T-helper 1 cell treated with Interleukin-12 subunit alpha and Interleukin-12 subunit beta and Interleukin-4 antibody, amounts not matched to agents 30 ng/mL and 1 ng/mL, for 36 hours (primary cell): ENCODE measurements around the gene FAHD1. TPM values are rescaled to one million over a fixed set of nuclear protein-coding genes. Genes with fewer than 3 reads are reported as not detected.
"Not testable (repeated sequence)": the region's sequence is repeated elsewhere in the genome, so short reads cannot be mapped to it uniquely, and the experiment has no call there.

Source experiments
- intact Hi-C: fragments of 100-400 bp; cut with micrococcal nuclease; formaldehyde crosslinking; loops from one replicate; pipeline ENCODE4 v1.15.1; 2024
- total RNA-seq: library from RNA; stranded (reverse); gene quantifications from 2 replicates; pipeline ENCODE4 v1.2.3, GENCODE V29; 2022

Gene FAHD1
- total RNA-seq, 1 donor from 2014 or later, result 10.1 TPM

DNA sequence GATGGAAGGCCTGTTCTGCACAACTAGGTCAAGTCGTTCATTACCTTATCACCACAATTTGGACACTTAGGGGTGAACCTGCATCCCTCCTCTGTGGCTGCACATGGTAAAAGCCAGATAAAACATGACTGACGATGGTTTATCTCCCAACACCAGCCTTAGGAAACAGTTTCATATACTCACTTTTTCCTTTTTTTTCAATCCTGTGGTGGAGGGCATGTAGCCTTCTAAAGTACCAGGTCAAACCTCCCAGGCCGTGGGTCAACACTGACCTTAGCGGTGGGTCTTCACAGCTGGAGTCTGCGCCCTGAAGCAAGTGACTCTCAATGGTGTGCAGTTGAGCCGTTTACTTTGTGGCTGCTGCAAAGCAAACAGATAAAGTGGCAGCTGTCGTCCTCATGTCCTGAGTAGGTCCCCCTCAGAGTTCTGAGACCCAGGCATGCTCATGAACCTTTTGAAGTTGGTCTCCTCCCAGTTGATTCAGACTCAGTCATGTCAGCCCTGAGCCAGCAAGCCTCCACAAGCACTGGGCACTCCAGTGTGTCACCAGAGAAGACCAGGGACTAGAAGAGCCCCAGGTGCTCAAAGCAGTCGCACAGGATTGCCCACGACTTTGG is 5.9 kb downstream of the FAHD1 start:
- intact Hi-C loops, result no loop called here

DNA sequence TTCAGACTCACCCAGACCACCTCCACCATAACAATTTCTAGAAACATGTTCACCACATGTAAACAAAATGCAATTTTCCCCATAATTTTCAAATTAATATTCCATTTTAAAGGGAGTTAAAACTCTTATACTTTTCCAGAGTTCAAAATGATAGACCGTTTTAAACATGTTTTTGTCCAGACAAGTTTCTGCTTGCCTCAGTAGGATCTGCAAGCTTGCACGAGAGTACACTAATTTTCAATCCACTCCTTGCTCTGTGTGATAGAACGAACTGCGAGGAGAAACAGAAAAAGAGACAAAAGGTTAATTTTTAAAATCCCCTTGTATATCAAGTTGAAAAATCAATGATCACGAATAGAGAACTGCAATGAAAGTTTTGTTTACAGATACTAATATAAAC is 7.1 kb downstream of the FAHD1 start:
- intact Hi-C loops, result no loop called here

DNA sequence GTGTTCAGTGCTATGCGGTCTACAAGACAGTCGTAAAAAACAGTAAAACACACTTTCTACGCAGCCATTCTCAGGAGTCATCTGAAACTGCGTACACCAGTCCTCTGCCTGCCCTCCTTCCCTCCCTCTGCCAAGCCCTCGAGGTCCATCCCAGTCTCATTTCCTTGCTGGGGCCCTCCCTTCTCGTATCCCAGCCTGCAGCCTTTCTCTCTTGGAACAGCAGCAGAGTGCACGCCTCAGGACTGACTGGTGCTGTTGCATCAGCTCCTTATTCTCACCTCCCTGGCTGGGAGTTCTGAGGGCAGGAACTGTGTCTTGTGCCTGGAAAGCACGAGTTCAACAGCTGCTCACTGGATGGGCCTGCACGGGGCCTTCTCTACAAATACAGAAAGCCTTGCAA is 12.5 kb downstream of the FAHD1 start:
- intact Hi-C loops, result no loop called here

DNA sequence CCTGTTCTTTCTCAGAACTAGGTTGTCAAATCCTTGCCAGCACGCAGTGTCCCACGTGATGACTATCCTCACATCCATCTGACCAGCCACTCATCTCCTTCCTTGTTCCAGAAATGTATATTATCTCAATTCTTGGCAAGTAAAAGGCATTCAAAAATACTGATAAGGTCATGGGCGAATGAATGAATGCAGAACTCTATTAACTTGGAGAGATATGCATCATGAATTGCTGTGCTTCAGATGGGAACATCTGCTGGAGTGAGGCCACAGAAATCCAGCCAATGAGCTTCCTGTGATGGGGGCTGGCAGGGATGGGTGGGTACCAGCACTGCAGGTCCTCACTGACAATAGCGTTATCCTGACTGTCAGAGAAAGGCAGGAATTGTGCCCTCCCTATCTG is 19.0 kb downstream of the FAHD1 start:
- intact Hi-C loops, result no loop called here

DNA sequence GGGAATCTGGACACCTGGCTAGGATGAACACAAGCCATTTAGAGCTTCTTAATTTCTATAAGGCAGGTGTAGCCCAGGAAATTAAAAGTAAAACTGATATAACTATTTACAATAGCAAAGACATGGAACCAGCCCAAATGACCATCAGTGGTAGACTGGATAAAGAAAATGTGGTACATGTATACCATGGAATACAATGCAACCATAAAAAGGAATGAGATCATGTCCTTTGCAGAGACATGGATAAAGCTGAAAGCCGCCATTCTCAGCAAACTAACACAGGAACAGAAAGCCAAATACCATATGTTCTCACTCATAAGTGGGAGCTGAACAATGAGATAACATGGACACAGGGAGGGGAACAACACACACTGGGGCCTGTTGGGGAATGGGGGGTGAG is 19.4 kb downstream of the FAHD1 start:
- intact Hi-C loops, result no loop called here

DNA sequence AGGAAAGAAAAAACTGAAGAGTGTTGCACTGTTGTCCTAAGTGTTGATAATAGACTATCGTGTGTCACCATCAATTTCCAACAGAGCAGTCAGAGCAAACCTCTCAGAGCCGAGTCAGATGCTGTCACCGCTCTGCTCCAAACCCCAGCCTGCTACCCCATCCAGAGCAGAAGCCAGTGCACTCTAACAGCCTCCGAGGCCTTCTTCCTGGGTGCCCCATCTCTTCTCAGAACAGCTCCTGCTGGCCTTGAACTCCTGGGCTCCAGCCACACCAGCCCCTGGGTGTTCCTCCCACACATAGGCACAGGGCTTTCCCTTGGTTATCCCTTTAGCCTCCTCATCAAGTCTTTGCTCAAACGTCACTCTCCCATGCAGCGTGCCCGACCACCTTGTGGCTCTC is 24.0 kb downstream of the FAHD1 start:
- intact Hi-C loops, result no loop called here

DNA sequence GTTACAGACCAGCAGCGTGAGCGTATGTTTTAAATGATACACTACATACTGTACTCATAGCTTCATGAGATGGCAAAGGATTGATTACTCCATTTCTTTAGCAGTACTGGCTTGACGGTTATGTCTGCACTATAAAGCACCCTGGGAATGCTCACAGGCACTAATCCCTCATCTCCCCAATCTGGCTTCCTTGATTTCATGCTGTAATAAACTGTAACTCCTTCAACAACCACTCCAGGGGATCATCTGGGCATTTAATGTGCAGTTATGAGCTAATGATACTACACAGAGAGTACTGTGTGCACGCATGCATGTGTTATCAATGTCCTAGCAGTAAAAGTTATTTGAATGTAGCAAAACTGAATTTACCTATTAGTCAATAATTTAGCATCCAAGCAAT is 24.8 kb downstream of the FAHD1 start:
- intact Hi-C loops, result no loop called here

DNA sequence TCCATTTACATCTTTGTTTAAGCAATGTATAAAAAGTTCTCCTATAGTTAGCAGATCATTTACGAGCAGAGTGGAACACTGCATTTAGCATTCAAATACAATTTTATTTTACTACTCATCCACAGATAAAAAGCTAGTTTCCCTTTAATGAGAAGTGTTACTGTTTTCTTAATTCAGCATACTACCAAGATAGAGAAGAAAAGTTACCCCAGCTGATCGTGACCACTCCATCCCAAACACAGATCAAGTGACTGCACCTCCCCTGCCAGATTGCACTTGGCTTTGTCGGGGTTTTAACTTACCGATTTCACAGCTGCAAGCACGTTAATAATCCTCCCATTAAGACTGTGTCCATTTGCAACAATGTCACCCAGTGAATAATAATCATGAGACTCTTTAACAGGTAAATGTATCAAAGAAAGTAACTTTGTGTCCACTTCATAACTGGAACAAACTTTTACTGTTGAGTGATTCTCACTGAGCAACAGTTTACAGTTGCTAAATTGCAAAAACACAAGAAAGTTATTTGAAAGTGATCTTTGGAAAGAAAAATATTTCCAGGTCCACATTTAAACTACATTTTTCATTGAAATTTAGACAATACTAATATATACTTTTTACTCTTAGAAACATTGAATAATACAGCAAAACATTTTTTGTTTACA is 30.6 kb downstream of the FAHD1 start:
- intact Hi-C loops, result no loop called here

DNA sequence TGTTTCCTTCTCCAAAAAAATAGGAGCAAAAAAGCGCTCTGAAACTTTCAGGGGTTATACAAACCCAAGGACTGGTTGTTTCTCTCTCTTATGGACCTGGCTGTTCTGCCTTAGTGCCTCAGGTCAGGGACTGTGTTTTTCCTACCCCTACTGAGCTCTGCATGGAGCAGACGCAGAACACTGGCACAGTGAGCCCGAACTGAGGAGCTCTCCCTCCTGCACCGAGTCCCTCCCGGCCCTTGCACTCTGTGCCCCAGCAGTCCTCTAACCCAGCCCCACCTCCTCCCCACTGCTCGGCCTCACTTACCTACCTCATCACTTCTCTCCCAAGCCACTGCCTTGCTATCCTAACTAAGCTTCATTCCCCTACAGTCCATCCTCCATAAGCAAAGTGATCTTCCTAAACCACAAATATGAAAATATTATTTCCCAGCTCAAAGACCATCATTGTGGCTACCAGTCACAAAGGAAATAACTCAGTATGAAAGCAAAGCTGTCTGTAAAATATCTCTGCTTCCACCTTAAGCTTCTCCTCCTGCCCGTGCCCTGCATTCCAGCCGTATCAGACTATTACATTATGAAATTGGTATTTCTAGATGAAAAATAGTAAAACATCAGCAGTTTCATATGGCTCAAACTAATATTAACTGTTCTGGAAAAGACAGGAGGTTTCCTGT is 31.3 kb downstream of the FAHD1 start:
- intact Hi-C loops, result no loop called here

DNA sequence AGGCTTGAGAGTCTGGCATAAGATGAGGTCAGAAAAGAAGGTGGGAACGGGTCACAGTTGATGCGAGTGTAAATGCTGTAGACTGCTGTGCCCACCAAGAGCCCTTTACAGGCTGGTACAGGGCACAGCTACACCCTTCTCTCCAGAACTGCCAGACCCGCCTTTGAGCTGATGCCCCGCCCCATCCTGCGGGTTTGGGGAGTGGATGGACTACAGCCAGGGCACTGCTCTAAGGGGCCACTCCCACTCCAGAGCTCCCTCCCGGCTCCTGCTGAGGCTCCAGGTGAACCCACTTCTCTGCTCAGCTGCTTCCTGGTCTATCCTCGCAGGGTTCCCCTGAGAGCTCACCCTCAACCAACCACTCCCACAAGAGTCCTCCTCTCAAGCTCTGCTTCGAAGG is 32.6 kb downstream of the FAHD1 start:
- intact Hi-C loops, result loop anchor here (5.0 kb wide), 3 partner anchors 83 to 283 kb away; partner anchors contain the start of genes MSRB1 and ZNF598

DNA sequence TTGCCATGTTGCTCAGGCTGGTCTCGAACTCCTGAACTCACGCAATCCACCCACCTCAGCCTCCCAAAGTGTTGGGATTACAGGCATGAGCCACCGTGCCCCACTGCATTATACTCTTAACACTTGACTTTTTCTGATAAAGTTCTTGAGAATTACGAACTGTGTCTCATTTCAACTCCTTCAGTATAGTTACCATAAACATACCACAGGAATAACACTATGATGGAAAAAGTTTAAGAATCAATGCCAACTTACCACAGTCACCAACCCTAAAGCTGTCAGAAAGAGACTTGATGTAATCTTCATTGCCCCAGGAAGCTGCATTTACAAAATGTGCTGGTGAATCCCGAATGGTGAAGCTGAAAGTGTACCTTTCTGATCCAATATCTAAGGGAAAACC is 34.7 kb downstream of the FAHD1 start:
- intact Hi-C loops, result loop anchor here (5.0 kb wide), 3 partner anchors 81 to 281 kb away; partner anchors contain the start of genes MSRB1 and ZNF598

DNA sequence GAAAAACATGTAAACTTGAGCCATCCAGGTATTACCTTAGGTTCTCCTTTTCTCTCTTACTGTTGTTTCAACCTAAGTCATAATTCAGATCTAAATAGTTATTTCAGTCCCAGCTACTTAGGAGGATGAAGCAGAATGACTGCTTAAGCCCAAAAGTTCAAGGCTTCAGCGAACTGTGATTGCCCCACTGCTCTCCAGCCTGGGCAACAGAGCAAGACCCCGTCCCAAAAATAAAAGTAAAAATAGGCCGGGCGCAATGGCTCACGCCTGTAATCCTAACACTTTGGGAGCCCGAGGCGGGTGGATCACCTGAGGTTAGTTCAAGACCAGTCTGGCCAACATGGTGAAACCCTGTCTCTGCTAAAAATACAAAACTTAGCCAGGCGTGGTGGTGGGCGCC is 35.4 kb downstream of the FAHD1 start:
- intact Hi-C loops, result loop anchor here (5.0 kb wide), 3 partner anchors 80 to 280 kb away; partner anchors contain the start of genes MSRB1 and ZNF598

DNA sequence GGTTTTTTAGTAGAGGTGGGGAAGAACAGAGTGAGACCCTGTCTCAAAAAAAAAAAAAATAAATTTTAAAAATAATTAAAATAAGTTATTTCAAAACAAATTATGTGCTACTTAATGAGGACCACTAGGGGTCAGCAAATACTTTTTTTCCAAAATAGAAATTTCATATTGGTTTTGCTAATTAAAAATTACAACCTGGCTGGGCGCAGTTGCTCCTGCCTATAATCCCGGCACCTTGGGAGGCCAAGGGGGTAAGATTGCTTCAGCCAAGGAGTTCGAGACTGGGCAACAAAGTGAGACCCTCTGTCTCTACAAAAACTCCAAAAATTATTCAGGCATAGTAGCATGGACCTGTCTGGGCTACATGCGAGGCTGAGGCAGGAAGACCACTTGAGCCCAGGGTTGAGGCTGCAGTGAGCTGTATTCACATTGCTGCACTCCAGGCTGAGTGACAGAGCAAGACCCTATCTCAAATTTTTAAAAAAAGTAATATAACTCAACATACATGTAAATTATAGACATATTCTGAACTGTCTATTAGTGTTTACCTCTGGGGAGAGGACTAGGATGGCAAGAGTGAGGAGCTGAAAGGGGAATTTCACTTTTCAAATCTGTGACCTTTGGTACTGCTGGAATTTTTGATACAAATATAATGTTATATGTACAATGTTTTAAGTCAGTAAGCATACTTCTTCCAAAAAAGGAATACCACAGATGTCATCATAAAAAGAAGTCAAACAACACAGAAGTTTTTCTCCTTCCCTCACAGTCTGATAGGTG is 36.9 kb downstream of the FAHD1 start:
- intact Hi-C loops, result loop anchor here (1.0 to 5.0 kb wide), 4 partner anchors 65 to 278 kb away; partner anchors contain the start of genes MSRB1 and ZNF598

DNA sequence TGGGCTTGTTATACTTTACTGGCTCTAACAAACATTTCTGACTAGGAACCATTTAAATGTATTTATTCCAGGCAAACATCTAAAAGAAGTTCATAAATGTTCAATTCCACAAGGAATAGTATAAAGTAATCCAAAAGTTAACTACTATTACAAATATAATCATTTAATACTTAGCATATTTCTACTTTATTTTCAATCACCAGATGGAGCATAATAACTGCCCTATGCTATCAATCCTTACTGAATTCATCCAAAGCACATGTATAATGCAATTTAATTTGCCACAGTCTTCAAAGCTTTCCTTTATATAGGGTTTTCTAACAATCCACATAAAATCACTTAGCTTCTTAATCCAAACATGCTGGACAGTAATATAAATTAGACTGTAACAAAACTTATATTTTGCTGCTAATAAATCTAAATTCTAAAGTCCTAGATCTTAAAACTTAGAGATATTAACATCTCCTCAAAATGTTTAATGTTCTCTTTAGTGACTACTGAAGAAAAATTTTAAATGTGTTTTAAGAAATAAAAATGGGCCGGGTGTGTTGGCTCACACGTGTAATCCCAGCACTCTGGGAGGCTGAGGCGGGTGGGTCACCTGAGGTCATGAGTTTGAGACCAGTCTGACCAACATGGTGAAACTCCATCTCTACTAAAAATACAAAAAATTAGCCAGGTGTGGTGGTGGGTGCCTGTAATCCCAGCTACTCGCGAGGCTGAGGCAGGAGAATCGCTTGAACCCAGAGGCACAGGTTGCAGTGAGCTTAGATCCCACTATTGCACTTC is 39.1 kb downstream of the FAHD1 start:
- intact Hi-C loops, result no loop called here

DNA sequence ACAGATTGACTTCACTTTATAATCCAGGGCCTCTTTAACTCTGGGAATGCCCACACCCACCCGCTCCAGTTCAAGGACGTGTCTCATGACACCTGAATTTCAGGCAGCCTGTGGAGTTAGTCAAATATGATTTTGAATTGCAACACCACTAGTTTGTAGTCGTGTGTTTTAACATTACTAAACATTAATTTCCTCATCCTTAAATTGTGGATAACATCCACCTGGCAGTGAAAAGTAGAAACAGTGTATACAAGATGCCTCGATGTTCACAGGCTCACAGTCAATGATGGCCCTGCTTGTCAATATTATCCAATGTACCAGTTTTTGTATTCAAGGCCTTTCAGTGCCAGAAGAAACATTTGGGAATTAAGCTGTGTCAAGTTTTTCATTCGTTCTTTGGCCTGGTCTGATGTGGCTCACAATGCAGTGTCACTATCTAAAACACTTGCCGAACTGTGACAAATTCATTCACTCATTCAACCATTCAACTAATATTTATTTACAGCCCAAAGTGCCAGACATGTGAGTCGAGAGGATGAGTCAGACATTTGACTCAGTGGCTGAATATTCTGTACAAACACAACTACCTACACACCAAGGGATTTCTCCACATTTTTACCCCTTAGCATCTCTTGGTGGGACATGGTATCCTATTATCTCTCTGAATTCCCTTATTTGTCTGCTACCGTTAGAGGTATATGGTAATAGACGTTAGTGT is 43.5 kb downstream of the FAHD1 start:
- intact Hi-C loops, result no loop called here

DNA sequence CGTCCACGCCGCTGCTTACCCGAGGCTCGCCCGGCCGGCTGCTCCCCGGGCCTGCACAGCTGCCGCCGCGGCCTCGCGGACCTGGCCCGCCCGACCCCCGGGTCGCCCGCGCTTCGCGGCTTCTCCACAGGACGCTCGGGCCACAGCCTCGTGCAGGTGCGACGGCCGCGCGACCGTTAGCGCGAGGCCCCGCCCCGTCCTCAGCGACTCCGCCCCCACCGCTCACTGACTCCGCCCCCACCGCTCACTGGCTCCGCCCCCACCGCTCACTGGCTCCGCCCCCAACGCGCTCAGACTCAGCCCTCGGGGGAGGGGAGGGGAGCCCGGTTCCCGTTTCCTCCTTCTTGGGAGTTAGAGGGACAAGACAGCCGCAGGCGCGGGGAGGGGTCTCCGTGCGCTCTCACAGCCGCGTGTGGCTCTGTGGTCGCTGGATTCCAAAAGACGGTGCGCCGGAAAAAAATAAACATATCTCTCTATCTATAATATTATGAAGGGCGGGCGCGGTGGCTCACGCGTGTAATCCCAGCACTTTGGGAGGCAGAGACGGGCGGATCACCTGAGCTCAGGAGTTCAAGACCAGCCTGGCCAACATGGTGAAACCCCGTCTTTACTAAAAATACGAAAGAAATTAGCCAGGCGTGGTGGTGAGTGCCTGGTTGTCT is 45.1 kb downstream of the FAHD1 start, which contains the start of gene MEIOB:
Gene MEIOB, minus strand, starts transcription at position 191 of the 662 bp plus-strand sequence. CDS start 3,989 bp downstream, outside the sequence.
- intact Hi-C loops, result loop anchor here (1.0 kb wide), 1 partner anchor 71 kb away; the partner anchor contains the start of gene MSRB1

DNA sequence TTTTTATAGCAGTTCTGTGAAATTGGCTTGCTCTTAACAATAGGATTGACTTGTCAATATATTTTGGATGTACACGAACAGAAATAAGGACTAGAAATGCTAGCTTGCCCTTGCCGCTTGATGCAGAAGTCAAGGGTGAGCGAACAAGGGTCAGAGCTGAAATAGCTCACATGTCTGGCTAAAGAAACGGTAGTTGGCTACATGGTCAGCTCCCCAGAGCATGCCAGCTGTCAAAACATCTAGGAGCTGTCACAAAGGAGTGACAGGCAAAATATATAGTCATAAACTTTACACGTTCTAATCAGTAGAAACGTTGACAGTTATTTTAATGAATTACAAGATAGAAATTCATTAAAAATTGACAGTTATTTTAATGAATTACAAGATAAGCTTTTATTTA is 47.8 kb downstream of the FAHD1 start:
- intact Hi-C loops, result no loop called here

DNA sequence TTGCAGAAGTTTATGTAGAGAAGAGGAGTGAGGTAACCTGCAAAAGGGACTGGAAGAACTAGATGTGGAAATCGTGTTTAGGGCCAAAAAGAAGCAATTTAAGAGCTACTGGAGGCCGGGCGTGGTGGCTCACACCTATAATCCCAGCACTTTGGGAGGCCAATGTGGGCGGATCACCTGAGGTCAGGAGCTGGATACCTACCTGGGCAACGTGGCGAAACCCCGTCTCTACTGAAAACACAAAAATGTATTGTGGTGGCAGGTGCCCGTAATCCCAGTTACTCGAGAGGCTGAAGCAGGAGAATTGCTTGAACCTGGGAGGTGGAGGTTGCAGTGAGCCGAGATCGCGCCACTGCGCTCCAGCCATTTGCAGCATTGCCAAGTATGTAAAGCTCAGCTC is 49.1 kb downstream of the FAHD1 start:
- intact Hi-C loops, result not testable (repeated sequence)

DNA sequence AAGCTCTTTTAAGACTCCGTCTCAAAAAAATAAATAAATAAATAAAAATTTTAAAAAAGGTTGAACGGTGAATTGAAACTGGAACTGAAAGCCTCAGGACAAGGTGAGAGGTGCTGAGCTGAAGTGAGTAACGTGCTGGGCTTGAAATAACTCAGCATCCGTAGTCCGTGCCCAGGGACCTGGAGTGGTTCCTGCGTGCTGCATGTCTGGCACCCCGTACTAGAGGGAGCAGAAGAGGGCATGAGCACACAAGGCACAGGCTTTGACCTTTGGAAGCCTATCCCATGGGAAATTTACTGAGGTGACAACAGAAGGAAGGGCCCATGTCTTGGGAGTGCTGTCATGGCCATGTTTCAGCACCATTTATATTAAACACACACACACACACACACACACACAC is 49.5 kb downstream of the FAHD1 start:
- intact Hi-C loops, result no loop called here
